HG02571 (cell line): Measurements from ENCODE around the gene PAX7.

Experiments used
- ATAC-seq: cut with Tn5 transposase; IDR thresholded peaks from one replicate; pipeline ENCODE4 v1.9.1; 2021; ENCODE audit warnings: mild to moderate bottlenecking, moderate library complexity; ENCODE audit not compliant: unreplicated experiment

PAX7 gene

DNA sequence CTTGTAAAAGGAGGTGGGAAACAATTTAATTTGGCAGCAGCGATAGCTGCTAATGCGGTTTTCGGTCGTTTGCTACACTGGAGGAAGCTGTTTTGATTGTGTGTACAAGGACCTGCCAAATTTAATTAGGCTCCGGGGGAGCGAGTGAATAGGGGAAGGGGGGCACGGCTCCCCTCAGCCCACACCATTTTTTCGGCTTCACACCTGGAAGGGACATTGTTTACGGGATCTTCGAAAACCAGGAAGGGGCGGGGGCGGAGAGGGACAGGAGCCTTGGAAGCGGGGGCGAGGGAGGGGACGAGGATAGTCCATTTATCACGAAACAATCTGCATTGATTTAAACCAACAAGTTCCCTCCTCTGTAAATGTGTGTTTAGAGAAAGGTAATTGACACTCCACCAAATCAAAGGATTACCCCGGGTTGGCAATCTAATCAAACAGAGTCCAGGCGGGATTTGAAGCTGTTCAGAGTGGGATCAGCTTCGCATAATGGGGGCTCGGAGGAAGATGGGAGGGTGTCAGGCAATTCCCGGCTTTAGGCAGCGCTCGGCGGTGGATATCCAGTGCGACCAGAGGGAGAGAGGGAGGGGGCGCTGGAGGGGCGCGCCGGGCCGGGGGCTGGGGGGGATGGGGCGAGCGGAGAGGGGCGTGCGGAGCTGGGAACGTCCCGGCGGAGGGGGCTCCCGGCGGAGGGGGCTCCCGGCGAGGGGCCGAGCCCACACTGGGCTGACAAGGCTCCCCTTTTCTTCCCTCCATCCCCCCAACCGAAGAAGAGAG is 9.8 kb downstream of the PAX7 start:
- ATAC-seq, result no peak

DNA sequence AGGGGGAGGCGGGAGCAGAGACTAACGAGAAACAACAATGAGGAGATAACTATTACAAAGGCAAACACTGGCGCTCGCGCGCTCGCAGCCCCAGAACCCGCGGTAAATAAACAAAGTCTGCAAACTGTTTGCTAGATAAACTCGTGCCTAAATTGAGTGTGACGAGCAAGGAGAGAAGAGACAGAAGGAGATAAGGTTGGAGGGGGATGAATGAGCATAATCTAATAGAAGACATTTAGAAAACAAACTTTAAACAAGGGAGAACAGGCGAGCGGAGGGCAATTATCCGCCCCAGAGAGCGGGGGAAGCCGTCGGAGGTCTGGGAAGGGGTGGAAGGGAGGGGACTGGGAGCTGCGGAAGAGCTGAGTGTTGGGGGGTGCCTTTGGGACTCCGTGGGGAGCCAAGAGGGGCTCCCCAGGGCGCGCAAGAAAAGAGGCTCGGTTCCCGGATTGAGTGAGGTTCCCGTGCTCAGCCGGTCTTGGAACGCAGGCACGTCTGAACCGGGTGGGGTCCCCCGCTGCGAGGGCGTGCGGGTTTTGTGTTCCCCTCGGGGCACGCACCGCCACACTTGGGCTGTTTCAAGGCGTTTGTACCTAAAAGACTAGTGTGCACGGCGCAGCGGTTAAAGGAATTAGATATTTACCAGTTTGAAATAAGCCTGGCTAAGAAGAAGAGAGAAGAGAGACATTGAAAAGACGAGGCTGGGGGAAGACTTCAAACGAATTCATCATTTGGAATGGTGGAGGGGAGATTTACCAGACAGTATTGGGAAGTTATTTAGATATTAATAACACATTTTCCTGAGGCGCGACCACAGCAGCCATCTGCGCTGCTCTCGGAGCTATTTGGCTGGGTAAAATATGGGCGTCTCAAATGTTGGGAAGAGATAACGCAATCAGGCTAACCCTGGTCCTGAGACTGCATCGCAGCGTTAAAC is 10.6 kb downstream of the PAX7 start:
- ATAC-seq, result no peak

DNA sequence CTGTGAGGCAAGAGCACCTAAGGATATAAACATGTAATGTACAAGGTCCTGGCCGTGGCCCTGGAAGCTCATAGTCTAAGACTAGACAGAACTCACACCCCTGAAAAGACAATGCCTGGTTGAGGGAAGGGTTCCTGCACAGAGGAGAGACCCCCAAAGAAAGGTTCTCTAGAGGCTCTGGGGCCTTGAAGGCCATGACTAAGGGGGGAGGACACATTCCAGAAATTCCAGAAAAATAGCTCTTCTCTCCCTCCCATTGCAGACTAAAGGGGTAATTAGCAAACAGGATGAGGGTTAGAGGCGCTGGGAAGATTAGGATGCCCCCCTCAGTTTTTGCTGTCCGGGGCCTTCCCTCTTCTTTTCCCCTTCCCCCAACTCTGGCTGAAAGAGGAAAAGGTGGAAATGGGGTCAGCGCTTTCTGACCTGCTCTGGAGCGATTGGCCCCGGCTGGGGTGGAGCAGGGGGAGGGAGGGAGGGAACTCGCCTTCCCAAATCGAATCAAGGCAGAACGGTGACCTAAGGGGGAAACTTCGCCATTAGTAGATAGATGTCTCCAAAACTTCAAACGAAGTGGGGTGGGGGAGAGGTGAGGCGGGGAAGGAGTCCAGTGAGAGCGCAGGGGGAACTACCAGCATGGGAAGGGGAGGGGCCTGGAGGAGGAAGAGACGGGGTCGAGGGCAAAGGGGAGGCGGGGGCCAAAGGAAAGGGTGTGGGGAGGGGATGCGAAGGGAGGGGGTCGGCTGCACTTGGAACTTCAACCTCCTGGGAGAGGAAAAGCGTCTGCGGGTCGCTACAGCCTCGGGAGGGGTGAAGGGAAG is 11.8 kb downstream of the PAX7 start:
- ATAC-seq, result no peak

DNA sequence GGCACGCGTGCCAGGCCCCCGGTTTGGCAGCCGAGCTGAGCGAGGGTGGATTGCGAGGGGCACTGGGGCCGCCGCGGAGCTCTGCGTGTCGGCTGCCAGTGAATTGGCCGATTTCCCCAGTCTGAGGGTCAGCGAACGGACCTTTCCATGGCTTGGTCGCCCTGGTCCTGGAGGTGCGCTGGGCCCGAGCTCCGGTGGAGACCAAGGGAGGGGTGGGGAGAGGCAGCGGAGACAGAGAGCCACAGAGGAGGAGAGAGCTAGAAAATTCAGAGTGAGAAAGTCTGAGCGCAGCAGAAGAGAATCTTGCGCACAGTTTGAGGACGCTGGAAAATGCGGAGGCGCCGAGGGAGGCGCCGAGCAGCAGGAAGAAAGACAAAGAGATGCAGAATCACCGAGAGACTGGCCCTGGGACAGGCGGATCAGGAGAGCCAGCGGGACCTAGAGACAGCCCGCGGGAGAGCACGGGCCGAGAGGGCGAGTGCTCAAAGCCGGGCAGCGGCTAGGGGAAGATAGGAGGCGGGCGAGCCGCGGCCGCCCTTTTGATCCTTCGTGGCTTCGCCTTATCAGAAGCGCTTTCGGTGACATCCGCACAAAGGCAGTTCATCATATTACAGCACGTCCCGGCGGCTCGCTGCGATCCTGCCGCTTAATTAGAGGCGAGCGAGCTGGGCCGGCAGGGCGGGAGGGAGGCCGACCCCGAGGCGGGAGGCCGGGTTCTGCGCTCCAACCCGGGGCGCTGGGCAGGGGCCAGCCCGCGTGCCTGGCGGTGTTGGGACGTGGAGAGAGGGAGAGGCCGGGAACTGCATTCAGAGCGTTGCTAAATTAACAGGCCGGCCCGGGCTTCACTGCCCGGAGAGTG is 12.7 kb downstream of the PAX7 start:
- no peak for ATAC-seq

GRCh38 chr1:18644013-18644399 is 13.4 kb downstream of the PAX7 start:
- ATAC-seq, result no peak

- no peak for ATAC-seq
These were observed 13.8 kb downstream of the PAX7 start for GRCh38 chr1:18644446-18644845.

DNA sequence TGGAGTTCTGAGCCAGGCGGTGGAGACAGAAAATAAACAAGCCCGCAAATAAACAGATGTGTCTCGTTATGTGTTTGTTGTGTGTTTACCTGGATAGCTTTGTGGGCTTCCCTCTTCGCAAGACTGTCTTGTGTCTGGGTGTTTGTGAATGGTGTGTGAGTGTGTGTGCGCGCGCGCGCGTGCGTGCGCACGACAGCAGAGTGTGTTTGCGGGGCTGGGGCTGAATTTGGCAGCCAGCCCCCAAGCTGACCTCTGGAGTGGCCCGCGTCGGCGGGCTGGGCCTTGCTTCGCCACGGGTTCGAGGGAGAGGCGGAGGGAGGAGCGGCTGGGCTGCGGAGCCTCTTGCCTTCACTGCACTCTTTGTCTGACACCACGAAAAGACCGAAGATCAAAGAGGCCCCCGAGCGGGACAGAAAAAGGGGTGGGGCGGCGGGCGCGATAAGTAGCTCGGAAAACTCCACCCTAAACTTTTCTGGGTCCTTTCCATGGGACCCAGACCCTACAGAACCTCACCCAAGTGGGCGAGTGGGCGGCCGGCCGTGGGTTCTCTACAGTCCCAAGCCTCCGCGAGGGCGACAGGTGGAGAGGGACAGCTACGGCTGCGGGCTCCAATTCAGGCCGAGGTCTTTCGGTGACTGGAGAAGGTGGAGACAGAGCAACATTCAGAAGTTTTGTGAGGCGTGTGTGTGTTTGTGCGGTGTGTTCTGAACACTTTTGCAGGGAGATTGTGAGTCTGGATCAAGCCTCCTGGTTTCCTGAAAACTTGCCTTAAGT is 14.5 kb downstream of the PAX7 start:
- ATAC-seq, result no peak

GRCh38 chr1:18645747-18646090 is 15.1 kb downstream of the PAX7 start:
- ATAC-seq, result no peak

GRCh38 chr1:18646091-18646785 is 15.6 kb downstream of the PAX7 start:
- ATAC-seq, result no peak

DNA sequence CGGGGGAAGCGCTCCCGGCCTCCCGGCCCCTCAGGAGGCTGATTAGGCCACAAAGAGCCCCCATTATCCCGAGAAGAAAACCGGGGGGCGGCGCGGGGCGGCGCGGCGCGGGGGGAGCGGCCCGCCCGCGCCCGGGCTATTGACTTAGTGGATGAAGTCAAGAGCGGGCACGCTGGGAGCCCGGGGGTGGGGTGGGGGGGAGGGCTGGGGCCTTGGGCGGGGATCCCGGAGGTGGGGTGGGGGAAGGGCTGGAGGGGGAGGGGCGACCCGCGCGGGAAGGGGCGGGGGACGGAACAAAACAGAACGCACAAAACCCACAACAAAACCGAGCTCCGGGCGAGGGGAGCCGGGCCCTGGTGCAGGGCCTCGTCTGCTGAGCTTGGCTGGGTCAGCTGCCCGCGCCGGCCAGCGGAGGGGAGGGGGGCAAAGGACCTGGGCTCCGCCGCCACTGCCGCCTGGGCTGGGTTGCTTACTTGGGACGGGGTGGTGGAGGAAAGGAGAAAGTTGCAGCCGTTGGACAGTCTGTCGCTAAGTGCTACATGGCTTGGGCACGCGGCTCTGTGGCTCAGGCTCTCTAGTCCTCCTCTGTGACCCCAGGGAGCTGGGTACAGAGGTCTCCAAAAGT is 16.3 kb downstream of the PAX7 start:
- no peak for ATAC-seq

DNA sequence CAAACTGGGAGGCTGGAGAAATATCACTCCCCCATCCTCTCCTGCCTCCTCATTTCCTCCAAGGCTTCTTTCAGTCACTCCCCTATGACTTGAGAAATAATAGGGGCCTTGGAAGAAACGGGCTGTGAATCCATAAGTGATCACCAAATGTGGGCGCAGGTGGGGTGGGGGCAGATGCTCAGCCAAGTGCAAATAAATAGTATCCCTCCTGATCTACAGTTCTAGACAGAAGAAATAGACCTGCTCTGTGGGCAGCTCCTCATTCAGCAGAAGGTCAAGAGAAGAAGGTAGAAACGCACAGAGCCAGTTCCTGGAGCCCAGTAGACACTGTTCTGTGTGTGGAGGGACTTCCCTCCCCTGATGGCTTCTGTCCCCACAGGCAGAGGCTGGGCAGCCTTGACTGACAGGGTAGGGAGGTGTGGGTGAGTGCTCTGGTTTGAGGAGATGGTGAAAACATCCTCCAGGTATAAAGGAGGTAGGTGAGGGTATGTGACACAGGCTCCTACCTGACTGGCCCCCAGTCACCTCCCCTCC is 17.1 kb downstream of the PAX7 start:
- no peak for ATAC-seq

- no peak for ATAC-seq
These were observed 19.2 kb downstream of the PAX7 start for GRCh38 chr1:18649693-18650370.

DNA sequence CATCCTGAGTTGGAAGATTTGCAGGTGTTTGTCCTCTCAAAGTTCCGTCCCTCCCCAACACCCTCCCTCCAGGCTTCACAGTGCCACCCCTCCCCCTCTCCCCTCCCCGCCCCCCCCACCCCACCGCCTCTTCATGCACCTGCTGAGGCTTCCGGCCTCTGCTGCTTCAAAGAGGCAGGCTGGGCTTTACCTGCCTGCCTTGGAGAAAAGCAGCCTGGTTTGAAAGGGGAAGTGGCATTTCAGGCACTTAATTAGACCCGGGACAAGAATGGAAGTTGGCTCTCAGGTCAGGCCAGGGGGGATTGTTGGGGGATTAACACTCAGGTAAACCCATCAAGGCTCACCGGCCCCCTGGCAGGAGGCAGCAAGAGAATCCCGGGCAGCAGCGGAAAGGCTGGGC is 21.1 kb downstream of the PAX7 start:
- ATAC-seq, result no peak

DNA sequence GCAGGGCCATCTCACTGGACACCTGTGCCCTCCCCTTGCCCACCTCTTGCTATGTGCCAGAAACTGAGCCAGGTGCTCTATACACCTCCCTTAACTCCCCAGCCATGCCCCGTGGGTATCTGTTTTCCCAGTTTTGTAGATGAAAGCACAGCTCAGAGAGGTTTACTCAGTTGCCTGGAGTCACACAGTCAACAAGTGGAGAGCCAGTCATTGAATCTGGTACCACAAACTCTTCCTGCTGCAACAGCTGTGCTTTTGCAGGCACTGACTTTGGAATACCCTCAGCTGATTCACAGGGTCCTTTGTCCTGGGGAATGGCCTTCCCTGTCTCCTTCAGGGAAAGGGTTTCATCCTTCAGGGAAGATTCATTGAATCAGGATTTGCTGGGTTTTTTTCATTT is 22.1 kb downstream of the PAX7 start:
- ATAC-seq, result no peak

DNA sequence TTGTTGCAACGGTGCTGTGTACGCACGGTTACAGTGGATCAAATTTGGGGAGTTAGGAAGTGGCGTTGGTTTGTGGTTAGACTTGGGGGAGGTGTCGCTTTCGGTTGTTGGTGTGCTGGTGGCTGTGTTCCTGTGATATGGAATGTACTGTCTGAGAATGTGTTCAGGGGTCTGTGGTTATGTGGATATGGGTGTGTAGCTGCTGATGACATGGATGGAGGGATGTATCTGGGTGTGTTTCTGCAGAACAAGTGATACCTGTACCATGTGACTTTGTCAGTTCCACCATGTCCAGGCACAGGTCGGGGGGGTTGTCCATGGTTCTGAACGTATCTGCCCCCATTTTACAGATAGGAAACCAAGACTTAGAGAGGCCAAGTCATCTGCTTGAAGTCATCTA is 22.7 kb downstream of the PAX7 start:
- no peak for ATAC-seq

GRCh38 chr1:18653916-18654315 is 23.3 kb downstream of the PAX7 start:
- ATAC-seq, result no peak

GRCh38 chr1:18654599-18654998 is 24.0 kb downstream of the PAX7 start:
- ATAC-seq, result no peak
